Liver (tissue), 9 donors: Measurements from ENCODE around the gene USP16. TPM values are rescaled to one million over a fixed set of nuclear protein-coding genes. Genes with fewer than 3 reads are reported as not detected.

Source experiments
- DNase-seq: peaks from one replicate; pipeline ENCODE4 v3.0.0-alpha.2; 2017; ENCODE audit warnings: low spot score
- H3K27ac ChIP-seq, 2 donors: one replicate each; pipeline ENCODE4 v1.7.0; 2013; ENCODE audit warnings: inconsistent platforms in 2 of 2, low read length in 2 of 2, control low read depth in 1 of 2, low read depth in 1 of 2, mild to moderate bottlenecking in 1 of 2
- H3K27me3 ChIP-seq, 4 donors: one replicate each; pipeline versions ENCODE4 v1.6.1 to v1.7.0; 2013; ENCODE audit warnings: low read length in 3 of 4, inconsistent platforms in 1 of 4, mild to moderate bottlenecking in 1 of 4, moderate library complexity in 1 of 4; ENCODE audit not compliant: control insufficient read depth in 4 of 4, insufficient read depth in 4 of 4
- H3K36me3 ChIP-seq, 4 donors: one replicate each; pipeline versions ENCODE4 v1.6.1 to v1.7.0; 2013; ENCODE audit warnings: low read length in 3 of 4, mild to moderate bottlenecking in 3 of 4, low read depth in 1 of 4, moderate library complexity in 1 of 4; ENCODE audit not compliant: control insufficient read depth in 4 of 4, insufficient read depth in 3 of 4
- H3K4me1 ChIP-seq, 4 donors: one replicate each; pipeline versions ENCODE4 v1.6.1 to v1.7.0; 2013; ENCODE audit warnings: low read length in 3 of 4, mild to moderate bottlenecking in 3 of 4, moderate library complexity in 1 of 4; ENCODE audit not compliant: control insufficient read depth in 4 of 4, insufficient read depth in 4 of 4
- H3K4me3 ChIP-seq, 3 donors: one replicate each; pipeline versions ENCODE4 v1.6.1 to v1.7.0; 2013; ENCODE audit warnings: low read length in 3 of 3, control low read depth in 1 of 3, low read depth in 1 of 3, mild to moderate bottlenecking in 1 of 3
- H3K9ac ChIP-seq, 2 donors: one replicate each; pipeline ENCODE4 v1.7.0; 2013; ENCODE audit warnings: low read length in 2 of 2, mild to moderate bottlenecking in 2 of 2, moderate library complexity in 2 of 2, control low read depth in 1 of 2, low read depth in 1 of 2
- H3K9me3 ChIP-seq, 4 donors: one replicate each; pipeline versions ENCODE4 v1.6.1 to v1.7.0; 2013; ENCODE audit warnings: low read length in 3 of 4; ENCODE audit not compliant: control insufficient read depth in 4 of 4
- ATF3 ChIP-seq: IDR thresholded peaks from 2 replicates; pipeline ENCODE4 v1.6.1; 2016; ENCODE audit warnings: antibody characterized with exemption
- EGR1 ChIP-seq, 2 donors: IDR thresholded peaks; 2 replicates each; pipeline ENCODE4 v1.6.1; 2016 to 2018; ENCODE audit warnings: antibody characterized with exemption in 2 of 2, low read depth in 2 of 2
- FOXA1 ChIP-seq: IDR thresholded peaks from 2 replicates; pipeline ENCODE4 v1.6.1; 2016; ENCODE audit warnings: antibody characterized with exemption
- FOXA2 ChIP-seq: IDR thresholded peaks from 2 replicates; pipeline ENCODE4 v1.6.1; 2016; ENCODE audit warnings: antibody characterized with exemption
- GABPA ChIP-seq, 2 donors: IDR thresholded peaks in 1 of 2; conservative IDR thresholded peaks in 1 of 2; 2 replicates each; pipeline ENCODE4 v1.6.1; 2016; ENCODE audit warnings: antibody characterized with exemption in 2 of 2, mild to moderate bottlenecking in 1 of 2, moderate library complexity in 1 of 2
- HNF4A ChIP-seq, 2 donors: conservative IDR thresholded peaks; 2 replicates each; pipeline ENCODE4 v1.6.1; 2016; ENCODE audit warnings: antibody characterized with exemption in 2 of 2, mild to moderate bottlenecking in 2 of 2
- HNF4G ChIP-seq: IDR thresholded peaks from 2 replicates; pipeline ENCODE4 v1.6.1; 2016; ENCODE audit warnings: antibody characterized with exemption
- MAX ChIP-seq: IDR thresholded peaks from 2 replicates; pipeline ENCODE4 v1.6.1; 2016; ENCODE audit warnings: antibody characterized with exemption
- NR2F2 ChIP-seq: IDR thresholded peaks from 2 replicates; pipeline ENCODE4 v1.6.1; 2016; ENCODE audit warnings: antibody characterized with exemption
- RAD21 ChIP-seq, 2 donors: IDR thresholded peaks; 2 replicates each; pipeline ENCODE4 v1.6.1; 2016; ENCODE audit warnings: antibody characterized with exemption in 2 of 2, mild to moderate bottlenecking in 2 of 2
- REST ChIP-seq: IDR thresholded peaks from 2 replicates; pipeline ENCODE4 v1.6.1; 2016; ENCODE audit warnings: antibody characterized with exemption, mild to moderate bottlenecking
- RXRA ChIP-seq, 2 donors: IDR thresholded peaks; 2 replicates each; pipeline ENCODE4 v1.6.1; 2017 to 2018; ENCODE audit warnings: antibody characterized with exemption in 2 of 2, mild to moderate bottlenecking in 1 of 2
- SP1 ChIP-seq: IDR thresholded peaks from 2 replicates; pipeline ENCODE4 v1.6.1; 2018; ENCODE audit warnings: antibody characterized with exemption, mild to moderate bottlenecking
- TAF1 ChIP-seq: conservative IDR thresholded peaks from 2 replicates; pipeline ENCODE4 v1.6.1; 2016; ENCODE audit warnings: antibody characterized with exemption, mild to moderate bottlenecking
- YY1 ChIP-seq: IDR thresholded peaks from 2 replicates; pipeline ENCODE4 v1.6.1; 2016; ENCODE audit warnings: antibody characterized with exemption, mild to moderate bottlenecking
- WGBS: extraction: QIAGEN DNeasy Blood & Tissue Kit; methylation state at CpG from one replicate; pipeline ENCODE4 v1.1.7; 2013; 5-methylcytosine and 5-hydroxymethylcytosine counted together
- polyA plus RNA-seq, 2 donors: library from polyadenylated mRNA; stranded (reverse) in 1 of 2; unstranded in 1 of 2; fragments of 200-250 nt in 1 of 2; fragments of >200 nt in 1 of 2; fragmentation: Nextera tagmentation in 1 of 2; extraction: Ambion mirVana in 1 of 2; gene quantifications; one replicate each; pipeline versions ENCODE4 v1.2.1 to v1.2.3, GENCODE V29; 2013 to 2015
- total RNA-seq, 2 donors: library from RNA; depleted of rRNA; stranded (reverse); fragments of >200 nt; gene quantifications; one replicate each; pipeline ENCODE4 v1.2.3, GENCODE V29; 2014
- TF ChIP-seq, protein P1 (sequence below): IDR thresholded peaks from 2 replicates; pipeline ENCODE4 v1.6.1; 2016; ENCODE audit warnings: antibody characterized with exemption
- donor health status: healthy.
- donor health status: healthy.
- donor health status: healthy.
- donor health status: healthy.
- donor health status: healthy.

USP16 gene
- total and polyA plus RNA-seq, 4 donors, result 13.3 to 45.3 (median 18.1) TPM

- H3K4me3 ChIP-seq, result no peak overlapping the region
- no peak for TF ChIP-seq FOXA2
- H3K9me3 ChIP-seq, result no peaks in the 10 kb centered on the region
- no peaks in the 10 kb centered on the region for H3K27me3 ChIP-seq
- H3K36me3 ChIP-seq, result peaks cover 9 to 79% (median 69%) of the 10 kb centered on the region in 4 donors
- H3K27ac ChIP-seq, result no peak overlapping the region
- H3K4me1 ChIP-seq, result no peaks in the 10 kb centered on the region
- 83% methylated on average over 3 of the region's 3 CpGs for WGBS
- no peak for DNase-seq
- no peak overlapping the region for H3K9ac ChIP-seq
Measured at GRCh38 chr21:29064850-29065481, 40.5 kb downstream of the USP16 start.

- under 1% methylated on average over 13 of the region's 13 CpGs for WGBS
- no peak for DNase-seq
- Histone ChIP-seq H3K36me3 (peaks cover 0 to 8% (median 5%) of the 10 kb centered on the region in 4 donors), H3K4me3 (peak overlapping the region; percentile 67 to 84 (median 72)), H3K4me1 (peaks cover 9 to 26% (median 14%) of the 10 kb centered on the region in 4 donors), H3K27me3 (no peaks in the 10 kb centered on the region), H3K9ac (peak overlapping the region; percentile 86 to 94), H3K27ac (peak overlapping the region; percentile 89 to 91), H3K9me3 (no peaks in the 10 kb centered on the region)
- TF ChIP-seq MAX (no peak), FOXA1 (no peak), NR2F2 (no peak), EGR1 (IDR thresholded peaks at IDR 0.05; ENCODE audit: low read depth in 2 of 2) (no peak), REST (no peak)
Measured at GRCh38 chr21:29072873-29073221, 48.4 kb downstream of the USP16 start.

- peak; percentile 96 for DNase-seq
- peak within 1 kb of the TSS; percentile 88 to 95 for H3K9ac ChIP-seq
- no peaks in the 10 kb centered on the region for H3K9me3 ChIP-seq
- no peaks in the 10 kb centered on the region for H3K27me3 ChIP-seq
- H3K36me3 ChIP-seq, result peaks cover 0 to 5% (median 3%) of the 10 kb centered on the region in 4 donors
- H3K27ac ChIP-seq, result peak within 1 kb of the TSS; percentile 90 to 91
- WGBS, result under 1% methylated on average over 62 of the region's 62 CpGs
- H3K4me1 ChIP-seq, result peaks cover 9 to 26% (median 14%) of the 10 kb centered on the region in 4 donors
- peak within 1 kb of the TSS; percentile 67 to 94 (median 72) for H3K4me3 ChIP-seq
- TF ChIP-seq EGR1 (IDR thresholded peaks at IDR 0.05; ENCODE audit: low read depth in 2 of 2) (peak in 1 of 2 donors; percentile 70), SP1 (peak; percentile 81), ATF3 (no peak), RXRA (IDR thresholded peaks at IDR 0.05) (peak; percentile 65 to 68), FOXA2 (no peak), HNF4A (conservative IDR thresholded peaks at IDR 0.05) (peak; percentile 37 to 48), MAX (peak; percentile 98), YY1 (peak; percentile 95), REST (peak; percentile 76), GABPA (IDR thresholded peaks at IDR 0.05 in 1 of 2, conservative IDR thresholded peaks at IDR 0.05 in 1 of 2) (peak in 1 of 2 donors; percentile 92), HNF4G (no peak), RAD21 (IDR thresholded peaks at IDR 0.05) (peak; percentile 16 to 48), NR2F2 (peak; percentile 41), TAF1 (peak; percentile 91)
- TF ChIP-seq, protein P1, sequence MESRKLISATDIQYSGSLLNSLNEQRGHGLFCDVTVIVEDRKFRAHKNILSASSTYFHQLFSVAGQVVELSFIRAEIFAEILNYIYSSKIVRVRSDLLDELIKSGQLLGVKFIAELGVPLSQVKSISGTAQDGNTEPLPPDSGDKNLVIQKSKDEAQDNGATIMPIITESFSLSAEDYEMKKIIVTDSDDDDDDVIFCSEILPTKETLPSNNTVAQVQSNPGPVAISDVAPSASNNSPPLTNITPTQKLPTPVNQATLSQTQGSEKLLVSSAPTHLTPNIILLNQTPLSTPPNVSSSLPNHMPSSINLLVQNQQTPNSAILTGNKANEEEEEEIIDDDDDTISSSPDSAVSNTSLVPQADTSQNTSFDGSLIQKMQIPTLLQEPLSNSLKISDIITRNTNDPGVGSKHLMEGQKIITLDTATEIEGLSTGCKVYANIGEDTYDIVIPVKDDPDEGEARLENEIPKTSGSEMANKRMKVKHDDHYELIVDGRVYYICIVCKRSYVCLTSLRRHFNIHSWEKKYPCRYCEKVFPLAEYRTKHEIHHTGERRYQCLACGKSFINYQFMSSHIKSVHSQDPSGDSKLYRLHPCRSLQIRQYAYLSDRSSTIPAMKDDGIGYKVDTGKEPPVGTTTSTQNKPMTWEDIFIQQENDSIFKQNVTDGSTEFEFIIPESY, result peak; percentile 100
Measured at GRCh38 chr21:29073222-29074006, 48.9 kb downstream of the USP16 start, which contains the start of gene CCT8. Gene CCT8 (minus strand): TSS chr21:29073648. CDS start chr21:29073590, 58 bp downstream.
